ENCODE results near the gene RAB9A.

DNA sequence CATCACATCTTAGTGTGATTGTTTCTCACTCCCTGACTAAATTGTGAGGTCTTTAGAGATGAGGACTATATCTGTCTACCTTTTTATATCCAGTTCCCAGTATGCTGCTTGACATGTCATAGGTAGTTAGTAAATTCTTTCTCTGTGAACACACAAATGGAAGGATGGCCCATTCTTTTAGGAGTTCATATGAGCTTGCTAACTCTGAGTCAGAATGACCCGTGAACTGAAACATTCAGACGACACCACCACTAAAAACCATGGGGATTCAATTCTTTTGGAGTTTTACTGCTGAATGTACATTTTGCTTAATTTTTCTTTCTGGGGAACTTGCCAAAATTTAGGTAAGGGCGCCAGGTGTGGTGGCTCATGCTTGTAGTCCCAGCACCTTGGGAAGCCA lies 59.6 kb downstream of the RAB9A start:
- TF ChIP-seq, protein P1, sequence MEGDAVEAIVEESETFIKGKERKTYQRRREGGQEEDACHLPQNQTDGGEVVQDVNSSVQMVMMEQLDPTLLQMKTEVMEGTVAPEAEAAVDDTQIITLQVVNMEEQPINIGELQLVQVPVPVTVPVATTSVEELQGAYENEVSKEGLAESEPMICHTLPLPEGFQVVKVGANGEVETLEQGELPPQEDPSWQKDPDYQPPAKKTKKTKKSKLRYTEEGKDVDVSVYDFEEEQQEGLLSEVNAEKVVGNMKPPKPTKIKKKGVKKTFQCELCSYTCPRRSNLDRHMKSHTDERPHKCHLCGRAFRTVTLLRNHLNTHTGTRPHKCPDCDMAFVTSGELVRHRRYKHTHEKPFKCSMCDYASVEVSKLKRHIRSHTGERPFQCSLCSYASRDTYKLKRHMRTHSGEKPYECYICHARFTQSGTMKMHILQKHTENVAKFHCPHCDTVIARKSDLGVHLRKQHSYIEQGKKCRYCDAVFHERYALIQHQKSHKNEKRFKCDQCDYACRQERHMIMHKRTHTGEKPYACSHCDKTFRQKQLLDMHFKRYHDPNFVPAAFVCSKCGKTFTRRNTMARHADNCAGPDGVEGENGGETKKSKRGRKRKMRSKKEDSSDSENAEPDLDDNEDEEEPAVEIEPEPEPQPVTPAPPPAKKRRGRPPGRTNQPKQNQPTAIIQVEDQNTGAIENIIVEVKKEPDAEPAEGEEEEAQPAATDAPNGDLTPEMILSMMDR (IDR thresholded peaks at IDR 0.05; ENCODE audit: low read depth, low read length, poor library complexity, severe bottlenecking) = no peak
- no peak for TF ChIP-seq EZH2phosphoT487 (IDR thresholded peaks at IDR 0.05; ENCODE audit: borderline replicate concordance, low read length)

Data from DOHH2 (cell line).